Caki2 (cell line): ENCODE results near the gene LCN12. TPM values are rescaled to one million over a fixed set of nuclear protein-coding genes. Genes with fewer than 3 reads are reported as not detected.

ENCODE experiments used
- DNase-seq: peaks from one replicate; pipeline ENCODE4 v3.0.0-alpha.2; 2015; ENCODE audit warnings: low read depth
- in situ Hi-C: cut with HindIII; loops from 2 replicates; pipeline ENCODE4 v1.10.0; 2016; ENCODE audit warnings: low sequenced_read_pairs, low pct_unique_long_range_greater_than_20kb, mixed read lengths
- total RNA-seq: library from RNA; depleted of rRNA; stranded (reverse); fragments of >200 nt; shearing (Covaris generic); gene quantifications from 2 replicates; pipeline ENCODE4 v1.2.3, GENCODE V29; 2014; ENCODE audit warnings: low replicate concordance

Gene LCN12
- total RNA-seq, 1 experiment from 2014 or later = not detected

DNA sequence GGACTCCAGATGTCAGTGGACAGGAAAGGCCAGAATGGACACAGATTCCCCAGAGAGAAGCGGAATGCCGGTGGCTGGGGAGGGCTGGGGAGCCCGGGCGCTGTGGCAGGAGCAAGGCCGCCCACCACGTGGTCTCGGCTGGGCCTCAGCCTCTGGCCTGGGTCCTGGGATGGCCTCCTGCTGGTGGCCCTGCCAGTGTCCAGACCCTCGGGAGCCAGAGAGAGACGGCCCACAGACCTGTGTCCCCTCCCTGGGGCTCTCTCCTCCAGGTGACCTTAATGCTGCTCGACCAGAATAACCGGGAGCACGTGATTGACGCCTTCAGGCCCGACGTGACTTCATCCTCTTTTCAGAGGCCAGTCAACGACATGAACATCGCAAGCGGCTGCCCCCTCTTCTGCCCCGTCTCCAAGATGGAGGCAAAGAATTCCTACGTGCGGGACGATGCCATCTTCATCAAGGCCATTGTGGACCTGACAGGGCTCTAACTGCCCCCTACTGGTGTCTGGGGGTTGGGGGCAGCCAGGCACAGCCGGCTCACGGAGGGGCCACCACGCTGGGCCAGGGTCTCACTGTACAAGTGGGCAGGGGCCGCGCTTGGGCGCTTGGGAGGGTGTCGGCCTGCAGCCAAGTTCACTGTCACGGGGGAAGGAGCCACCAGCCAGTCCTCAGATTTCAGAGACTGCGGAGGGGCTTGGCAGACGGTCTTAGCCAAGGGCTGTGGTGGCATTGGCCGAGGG, 26.5 kb upstream of the LCN12 start:
- in situ Hi-C loops = no loop called here
- DNase-seq = no peak

DNA sequence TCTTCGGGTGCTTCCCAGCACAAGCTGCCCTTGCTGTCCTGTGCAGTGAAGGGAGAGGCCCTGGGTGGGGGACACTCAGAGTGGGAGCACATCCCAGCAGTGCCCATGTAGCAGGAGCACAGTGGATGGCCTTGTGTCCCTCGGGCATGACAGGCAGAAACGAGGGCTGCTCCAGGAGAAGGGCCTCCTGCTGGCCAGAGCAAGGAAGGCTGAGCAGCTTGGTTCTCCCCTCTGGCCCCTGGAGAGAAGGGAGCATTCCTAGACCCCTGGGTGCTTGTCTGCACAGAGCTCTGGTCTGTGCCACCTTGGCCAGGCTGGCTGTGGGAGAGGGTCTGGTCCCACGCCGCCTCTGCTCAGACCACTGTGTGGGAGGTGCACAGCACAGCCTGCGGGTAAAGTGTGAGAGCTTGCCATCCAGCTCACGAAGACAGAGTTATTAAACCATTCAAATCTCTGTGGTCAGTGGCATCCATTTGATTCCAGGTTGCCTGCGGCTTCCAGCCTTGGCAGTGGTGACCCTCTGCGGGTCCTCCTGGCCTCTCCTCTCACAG, 25.8 kb upstream of the LCN12 start:
- in situ Hi-C loops = no loop called here
- DNase-seq = no peak

DNA sequence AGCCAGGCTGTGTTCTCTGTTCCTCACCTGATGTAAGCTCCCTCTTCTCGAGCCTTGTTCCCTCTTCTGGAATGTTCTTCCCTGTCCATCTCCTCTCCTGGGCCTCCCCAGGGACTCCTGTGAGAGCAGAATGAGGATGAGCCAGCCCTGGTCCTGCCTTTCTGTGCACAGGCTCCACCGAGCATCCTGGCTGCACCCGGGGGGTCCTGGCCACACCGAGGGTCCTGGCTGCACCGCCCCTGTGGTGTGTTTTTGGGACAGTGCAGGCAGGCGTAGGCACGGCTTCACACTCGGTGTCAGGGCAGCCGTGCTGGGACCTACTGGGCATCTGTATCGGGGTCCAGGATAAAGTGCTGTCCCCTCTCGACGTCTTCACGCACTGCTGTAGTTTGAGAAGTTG, 25.3 kb upstream of the LCN12 start:
- DNase-seq = no peak
- in situ Hi-C loops = no loop called here

DNA sequence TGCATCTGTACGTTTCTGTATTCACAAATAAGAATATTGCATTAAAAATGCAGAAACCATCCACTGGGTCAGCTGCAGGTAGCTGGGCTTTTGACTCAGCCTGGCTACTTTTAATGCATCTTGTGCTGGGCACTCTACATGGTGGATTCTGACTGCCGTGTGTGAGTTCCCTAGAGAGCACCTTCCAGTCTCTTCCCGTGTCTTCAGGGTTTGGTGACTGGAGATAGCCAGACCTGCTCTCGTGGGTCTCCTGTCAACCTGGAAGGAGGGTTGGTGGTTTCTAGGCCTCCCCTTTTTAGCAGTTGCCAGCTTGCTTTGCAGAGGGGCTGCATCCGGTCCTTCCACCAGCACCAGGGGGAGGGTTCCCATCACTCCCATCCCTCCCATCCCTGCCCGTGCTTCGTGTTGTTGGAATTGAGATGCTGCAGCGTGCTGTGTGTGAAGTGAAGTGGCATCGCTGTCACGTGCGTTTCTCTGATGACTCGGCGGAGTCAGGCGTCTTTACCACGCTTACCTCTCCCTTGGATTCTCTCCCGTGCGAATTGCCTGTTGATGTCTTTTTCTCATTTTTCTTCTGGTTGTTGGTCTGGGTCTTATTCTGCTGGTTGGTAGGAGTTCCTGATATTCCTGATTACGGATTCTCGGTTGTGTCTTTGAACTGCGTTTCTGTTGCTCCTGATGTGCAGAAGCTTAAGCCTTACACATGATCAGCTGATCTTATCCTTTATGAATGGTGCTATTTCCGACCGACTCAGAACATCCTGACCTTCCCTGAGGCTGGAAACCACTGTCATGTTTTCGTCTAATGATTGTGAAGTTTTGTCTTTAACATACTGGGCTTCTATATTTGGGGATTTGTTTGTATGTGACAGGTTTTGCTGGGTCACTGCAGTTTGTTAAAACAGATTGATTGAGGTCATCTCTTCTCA, 24.5 kb upstream of the LCN12 start:
- no peak for DNase-seq
- in situ Hi-C loops = no loop called here

GRCh38 chr9:136928591-136928990, 23.5 kb upstream of the LCN12 start:
- no peak for DNase-seq
- in situ Hi-C loops = no loop called here

DNA sequence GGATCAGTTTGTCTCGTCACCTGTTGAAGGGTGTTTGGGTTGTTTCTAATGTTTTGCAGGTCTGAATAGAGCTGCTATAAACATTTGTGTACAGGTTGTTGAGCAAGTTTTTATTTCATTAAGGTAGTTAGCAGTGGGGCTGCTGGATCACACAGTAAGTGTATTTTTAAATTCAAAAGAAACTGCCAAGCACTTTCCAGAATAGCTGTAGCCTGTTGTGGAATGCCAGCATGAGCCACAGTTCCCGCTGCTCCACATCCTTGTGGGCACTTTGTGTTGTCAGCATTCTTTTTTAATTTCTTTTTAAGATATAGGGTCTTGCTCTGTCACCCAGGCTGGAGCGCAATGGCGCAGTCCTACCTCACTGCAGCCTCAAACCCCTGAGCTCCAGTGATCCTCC, 22.1 kb upstream of the LCN12 start:
- in situ Hi-C loops = no loop called here
- DNase-seq = no peak

- in situ Hi-C loops = no loop called here
- DNase-seq = no peak
Observed at GRCh38 chr9:136931611-136932130, 20.4 kb upstream of the LCN12 start.

DNA sequence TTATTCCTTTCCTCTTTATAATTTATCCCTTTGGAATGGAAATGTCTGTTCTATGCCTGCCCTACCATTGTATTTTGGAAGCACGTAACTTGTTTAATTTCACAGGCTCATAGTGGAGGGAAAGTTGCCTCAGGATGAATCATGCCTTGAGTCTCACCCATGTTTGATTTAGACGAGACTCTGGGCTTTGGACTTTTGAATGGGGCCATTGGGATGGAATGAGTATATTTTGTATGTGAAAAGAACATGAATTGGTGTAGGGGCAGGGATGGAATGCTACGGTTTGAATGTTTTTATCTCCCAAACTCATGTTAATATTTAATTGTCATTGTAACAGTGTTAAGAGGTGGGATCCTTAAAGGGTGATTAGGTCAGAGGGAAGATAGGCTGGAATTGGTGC, 17.8 kb upstream of the LCN12 start:
- in situ Hi-C loops = no loop called here
- no peak for DNase-seq

GRCh38 chr9:136935651-136936050, 16.4 kb upstream of the LCN12 start:
- in situ Hi-C loops = no loop called here

GRCh38 chr9:136936645-136937170, 15.4 kb upstream of the LCN12 start:
- in situ Hi-C loops = no loop called here
- DNase-seq = no peak

More at GRCh38 chr9:136935651-136936050, 16.4 kb upstream of the LCN12 start:
- no peak for DNase-seq

- no peak for DNase-seq
- in situ Hi-C loops = no loop called here
Observed at GRCh38 chr9:136937186-136938001, 14.7 kb upstream of the LCN12 start.

GRCh38 chr9:136939431-136939995, 12.6 kb upstream of the LCN12 start:
- in situ Hi-C loops = no loop called here

GRCh38 chr9:136939996-136940525, 12.0 kb upstream of the LCN12 start:
- in situ Hi-C loops = no loop called here

More at GRCh38 chr9:136939431-136939995, 12.6 kb upstream of the LCN12 start:
- DNase-seq = no peak

GRCh38 chr9:136940526-136941230, 11.4 kb upstream of the LCN12 start:
- no peak for DNase-seq
- in situ Hi-C loops = no loop called here

More at GRCh38 chr9:136939996-136940525, 12.0 kb upstream of the LCN12 start:
- DNase-seq = no peak

GRCh38 chr9:136941231-136942111, 10.6 kb upstream of the LCN12 start:
- in situ Hi-C loops = no loop called here
- DNase-seq = no peak
